C4-2B (cell line): ENCODE measurements around the gene HNRNPAB.

Source experiments
- CTCF ChIP-seq: fragments of 450-650 bp; conservative IDR thresholded peaks from 2 replicates; pipeline ENCODE4 v1.5.1; 2017; ENCODE audit warnings: mild to moderate bottlenecking
- ZFX ChIP-seq: fragments of 450-650 bp; IDR thresholded peaks from 2 replicates; pipeline ENCODE4 v1.6.1; 2017

- no peak for TF ChIP-seq CTCF
- no peak for TF ChIP-seq ZFX
Measured at GRCh38 chr5:178234121-178234749, 29.9 kb downstream of the HNRNPAB start.
